Measurements from ENCODE around the gene HLA-DRA.

DNA sequence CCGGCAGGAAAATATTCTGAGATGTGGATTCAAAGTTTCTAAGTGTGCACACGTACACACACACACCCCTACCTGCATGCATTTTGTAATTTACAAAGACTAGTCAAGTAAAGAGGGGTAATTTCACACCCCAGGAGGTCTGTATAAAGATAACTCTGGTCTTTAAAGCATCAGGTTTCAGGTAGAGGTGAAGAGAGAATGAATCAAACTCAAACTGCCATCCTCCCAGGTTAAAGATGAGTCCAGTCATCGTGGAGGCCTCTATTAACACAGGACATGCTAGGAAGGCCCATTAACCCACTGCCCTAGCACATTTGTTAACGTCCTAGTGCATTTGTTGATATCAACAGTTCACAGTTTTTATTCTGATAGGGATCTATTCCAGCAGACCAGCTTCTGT lies 3.5 kb upstream of the HLA-DRA start:
- no peak for TF ChIP-seq TGIF2 (CRISPR knock-in tag; IDR thresholded peaks at IDR 0.05)
- no peak for TF ChIP-seq SIN3A (IDR thresholded peaks at IDR 0.05; ENCODE audit: borderline replicate concordance in 2 of 2, control insufficient read depth in 1 of 2, low read depth in 2 of 2, low read length in 2 of 2)
- no peak for TF ChIP-seq NFE2 (IDR thresholded peaks at IDR 0.05; ENCODE audit: low read depth)
- TF ChIP-seq NFE2L1 (tag; IDR thresholded peaks at IDR 0.05; ENCODE audit: borderline replicate concordance, low read depth) = no peak
- TF ChIP-seq KDM1A (IDR thresholded peaks at IDR 0.05) = no peak
- TF ChIP-seq, protein P1, sequence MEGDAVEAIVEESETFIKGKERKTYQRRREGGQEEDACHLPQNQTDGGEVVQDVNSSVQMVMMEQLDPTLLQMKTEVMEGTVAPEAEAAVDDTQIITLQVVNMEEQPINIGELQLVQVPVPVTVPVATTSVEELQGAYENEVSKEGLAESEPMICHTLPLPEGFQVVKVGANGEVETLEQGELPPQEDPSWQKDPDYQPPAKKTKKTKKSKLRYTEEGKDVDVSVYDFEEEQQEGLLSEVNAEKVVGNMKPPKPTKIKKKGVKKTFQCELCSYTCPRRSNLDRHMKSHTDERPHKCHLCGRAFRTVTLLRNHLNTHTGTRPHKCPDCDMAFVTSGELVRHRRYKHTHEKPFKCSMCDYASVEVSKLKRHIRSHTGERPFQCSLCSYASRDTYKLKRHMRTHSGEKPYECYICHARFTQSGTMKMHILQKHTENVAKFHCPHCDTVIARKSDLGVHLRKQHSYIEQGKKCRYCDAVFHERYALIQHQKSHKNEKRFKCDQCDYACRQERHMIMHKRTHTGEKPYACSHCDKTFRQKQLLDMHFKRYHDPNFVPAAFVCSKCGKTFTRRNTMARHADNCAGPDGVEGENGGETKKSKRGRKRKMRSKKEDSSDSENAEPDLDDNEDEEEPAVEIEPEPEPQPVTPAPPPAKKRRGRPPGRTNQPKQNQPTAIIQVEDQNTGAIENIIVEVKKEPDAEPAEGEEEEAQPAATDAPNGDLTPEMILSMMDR (IDR thresholded peaks at IDR 0.05 in 2 of 3, conservative IDR thresholded peaks at IDR 0.05 in 1 of 3; ENCODE audit: insufficient read depth in 2 of 3, low read depth in 1 of 3, low read length in 3 of 3) = no peak
- no peak for TF ChIP-seq FOXK1 (CRISPR knock-in tag; IDR thresholded peaks at IDR 0.05; ENCODE audit: borderline replicate concordance)
- no peak for TF ChIP-seq SMARCA5 (IDR thresholded peaks at IDR 0.05)
- no peak for TF ChIP-seq BHLHE40 (IDR thresholded peaks at IDR 0.05; ENCODE audit: low read length)
- no peak for TF ChIP-seq PRMT5 (CRISPR knock-in tag; IDR thresholded peaks at IDR 0.05)
- TF ChIP-seq, protein P2, sequence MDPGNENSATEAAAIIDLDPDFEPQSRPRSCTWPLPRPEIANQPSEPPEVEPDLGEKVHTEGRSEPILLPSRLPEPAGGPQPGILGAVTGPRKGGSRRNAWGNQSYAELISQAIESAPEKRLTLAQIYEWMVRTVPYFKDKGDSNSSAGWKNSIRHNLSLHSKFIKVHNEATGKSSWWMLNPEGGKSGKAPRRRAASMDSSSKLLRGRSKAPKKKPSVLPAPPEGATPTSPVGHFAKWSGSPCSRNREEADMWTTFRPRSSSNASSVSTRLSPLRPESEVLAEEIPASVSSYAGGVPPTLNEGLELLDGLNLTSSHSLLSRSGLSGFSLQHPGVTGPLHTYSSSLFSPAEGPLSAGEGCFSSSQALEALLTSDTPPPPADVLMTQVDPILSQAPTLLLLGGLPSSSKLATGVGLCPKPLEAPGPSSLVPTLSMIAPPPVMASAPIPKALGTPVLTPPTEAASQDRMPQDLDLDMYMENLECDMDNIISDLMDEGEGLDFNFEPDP (CRISPR knock-in tag; IDR thresholded peaks at IDR 0.05) = no peak
- TF ChIP-seq JUN (IDR thresholded peaks at IDR 0.05; ENCODE audit: borderline replicate concordance, low read depth, low read length) = no peak
- no peak for TF ChIP-seq JUN (CRISPR knock-in tag; IDR thresholded peaks at IDR 0.05; ENCODE audit: borderline replicate concordance)
- TF ChIP-seq HEY1 (CRISPR knock-in tag; IDR thresholded peaks at IDR 0.05; ENCODE audit: borderline replicate concordance) = no peak
- no peak for TF ChIP-seq EP300 (IDR thresholded peaks at IDR 0.05; ENCODE audit: low read length)
